Hepatic stellate cell (primary cell): ENCODE data around the gene FANCC.

Source experiments
- DNase-seq: peaks from one replicate; pipeline ENCODE4 v3.0.0; 2011; ENCODE audit warnings: low spot score

The FANCC gene

DNA sequence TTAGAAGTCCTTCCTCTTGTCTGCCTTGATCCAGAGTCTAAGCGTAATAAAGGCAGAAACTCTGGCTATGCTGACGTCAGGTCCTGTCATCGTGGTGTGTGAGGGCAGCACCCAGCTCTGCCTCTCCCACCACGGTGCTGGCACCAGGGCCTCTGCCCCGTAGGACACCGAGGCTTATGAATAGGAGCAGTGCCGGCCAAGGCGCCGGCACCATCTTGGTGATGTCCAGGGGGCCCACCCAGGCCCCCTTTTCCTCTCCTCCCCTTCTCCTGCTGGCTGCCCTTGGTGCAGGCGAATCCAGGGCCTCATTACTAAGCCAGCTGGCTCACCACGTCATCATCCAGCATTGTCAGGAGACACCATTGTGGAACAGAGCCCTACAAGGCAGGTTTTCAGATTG is 252.3 kb downstream of the FANCC start:
- DNase-seq = no peak

DNA sequence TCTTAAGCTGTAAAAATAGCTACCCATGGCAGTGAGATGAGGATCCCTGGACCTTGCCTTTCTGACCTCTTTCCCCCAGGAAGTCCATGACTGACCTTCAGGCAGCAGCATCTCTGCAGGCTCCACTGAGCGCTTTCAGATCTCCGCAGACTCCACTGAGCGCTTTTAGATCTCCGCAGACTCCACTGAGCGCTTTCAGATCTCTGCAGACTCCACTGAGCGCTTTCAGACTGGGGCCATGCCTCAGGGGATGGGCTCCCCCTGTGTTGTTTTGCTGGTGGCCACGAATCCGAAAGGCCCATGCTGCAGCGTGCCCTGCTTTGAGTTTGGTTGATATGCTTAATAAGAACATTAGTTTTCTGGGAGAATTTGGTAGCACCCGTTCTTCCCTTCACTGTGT is 254.2 kb downstream of the FANCC start:
- DNase-seq = no peak

DNA sequence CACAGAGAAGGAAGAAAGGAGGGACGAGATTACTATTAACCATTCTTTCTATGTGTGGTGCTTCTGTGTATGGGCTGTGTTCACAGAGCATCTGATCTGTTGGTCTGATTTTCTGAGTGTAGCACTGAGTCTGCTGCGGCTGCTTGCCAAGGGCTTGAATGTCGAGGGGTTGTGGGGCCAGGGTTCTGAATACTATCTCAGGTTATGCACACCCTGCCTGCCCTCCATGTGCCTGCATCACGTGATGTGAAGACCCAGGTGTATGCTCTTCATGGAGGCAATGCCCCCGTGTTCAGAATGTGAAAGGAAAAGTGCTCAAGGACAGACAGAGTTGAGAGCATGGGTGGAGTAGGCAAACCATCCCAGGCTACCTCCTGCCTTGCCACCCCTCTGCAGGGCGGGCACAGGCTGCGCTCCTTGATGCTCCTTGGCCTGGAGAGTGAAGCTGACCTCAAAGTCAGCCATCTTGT is 254.9 kb downstream of the FANCC start:
- no peak for DNase-seq

DNA sequence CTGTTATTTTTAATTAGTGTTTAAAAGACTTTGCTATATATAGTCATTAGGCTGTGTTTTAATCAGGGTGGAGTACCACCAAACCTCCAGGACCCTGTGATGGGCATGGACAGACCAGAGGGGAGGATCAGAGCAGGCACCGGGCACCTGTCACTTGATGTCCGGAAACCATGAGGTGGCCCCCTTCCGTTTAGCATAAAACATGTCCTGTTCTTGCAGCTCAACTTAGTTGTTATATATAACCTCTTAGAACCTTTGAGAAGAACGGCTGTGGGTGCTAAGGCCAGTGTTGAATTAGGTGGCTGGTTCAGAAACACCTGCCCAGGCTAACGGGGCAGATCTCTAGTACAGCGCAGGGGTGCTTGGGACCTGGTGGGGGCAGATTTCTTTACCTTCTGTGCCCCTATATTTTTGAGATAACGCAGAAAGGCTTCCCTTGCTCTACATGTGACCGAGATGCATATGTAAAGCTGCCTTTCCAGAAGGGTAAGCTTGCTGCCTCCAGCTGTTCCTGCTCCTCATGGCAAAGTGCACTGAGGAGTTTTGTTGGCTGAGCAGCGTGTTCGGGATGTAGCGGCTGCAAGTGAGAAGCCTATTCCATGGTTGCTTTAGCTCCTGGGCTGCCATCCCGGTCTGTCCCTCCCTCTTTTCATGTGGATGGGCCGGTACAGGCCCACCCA is 255.5 kb downstream of the FANCC start:
- no peak for DNase-seq

DNA sequence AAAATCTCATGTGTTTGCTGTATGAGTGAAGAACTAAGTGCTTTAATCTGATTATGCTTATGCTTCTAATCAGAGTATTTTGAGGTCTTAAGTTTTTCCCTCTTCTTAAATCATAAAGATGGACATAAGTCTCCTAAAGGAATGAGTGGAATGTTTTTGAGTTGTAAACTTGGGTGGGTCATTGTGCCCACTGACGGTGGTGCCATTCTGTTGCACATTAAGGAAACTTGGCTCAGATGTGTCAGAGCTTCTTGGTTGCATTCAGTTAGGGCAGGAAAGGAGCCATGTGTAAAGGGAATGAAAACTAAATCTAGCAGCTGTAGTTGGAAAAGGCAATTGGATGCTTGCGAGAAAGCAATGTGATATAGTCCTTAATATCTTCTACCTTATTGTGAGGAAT is 256.6 kb downstream of the FANCC start:
- no peak for DNase-seq

DNA sequence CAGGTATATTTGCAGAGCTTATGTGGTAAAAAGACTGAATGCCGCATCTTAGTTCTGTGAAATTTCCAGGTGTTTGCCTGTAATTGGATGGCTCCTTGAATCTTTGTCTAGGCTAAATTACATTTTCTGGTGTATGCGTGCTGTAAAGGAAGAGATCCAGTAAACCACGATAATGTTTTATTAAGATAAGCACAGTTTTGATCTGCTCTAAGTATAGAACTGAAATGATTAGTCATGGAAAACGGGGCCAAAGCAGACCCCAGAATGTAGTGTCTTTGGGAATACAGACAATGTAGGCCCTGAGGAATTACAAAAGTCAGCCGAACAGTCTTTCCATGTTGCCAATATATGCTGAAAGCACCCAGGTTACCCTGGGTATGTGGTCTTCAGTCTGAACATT is 257.3 kb downstream of the FANCC start:
- DNase-seq = no peak

DNA sequence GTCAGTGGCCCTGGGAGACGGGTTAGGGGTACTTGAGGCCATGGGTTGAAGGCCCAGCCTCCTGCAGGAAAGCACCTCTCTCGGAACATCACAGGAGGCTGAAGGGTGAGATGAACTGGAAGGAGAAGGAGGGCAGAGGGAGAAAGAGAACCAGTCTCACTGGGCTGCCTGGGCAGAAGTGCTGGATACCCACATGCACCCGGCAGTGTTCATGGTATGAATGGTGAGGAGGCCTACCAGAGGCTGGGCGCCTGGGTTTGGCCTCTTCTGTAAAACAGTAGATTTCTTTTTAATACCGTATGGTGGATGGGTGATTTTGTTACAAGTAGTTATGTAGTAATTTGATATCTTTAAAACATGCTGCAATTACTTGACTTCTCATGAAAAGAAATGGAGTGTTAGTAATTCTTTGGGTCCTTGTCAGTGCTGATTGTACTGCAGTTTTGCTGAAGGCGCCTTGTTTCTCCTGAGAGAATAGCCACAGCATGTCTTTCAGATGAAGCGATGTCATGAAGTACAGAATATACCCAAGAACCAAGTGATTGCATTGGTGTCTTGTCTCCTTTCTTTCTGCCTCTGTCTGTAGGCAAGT is 258.6 kb downstream of the FANCC start:
- no peak for DNase-seq

DNA sequence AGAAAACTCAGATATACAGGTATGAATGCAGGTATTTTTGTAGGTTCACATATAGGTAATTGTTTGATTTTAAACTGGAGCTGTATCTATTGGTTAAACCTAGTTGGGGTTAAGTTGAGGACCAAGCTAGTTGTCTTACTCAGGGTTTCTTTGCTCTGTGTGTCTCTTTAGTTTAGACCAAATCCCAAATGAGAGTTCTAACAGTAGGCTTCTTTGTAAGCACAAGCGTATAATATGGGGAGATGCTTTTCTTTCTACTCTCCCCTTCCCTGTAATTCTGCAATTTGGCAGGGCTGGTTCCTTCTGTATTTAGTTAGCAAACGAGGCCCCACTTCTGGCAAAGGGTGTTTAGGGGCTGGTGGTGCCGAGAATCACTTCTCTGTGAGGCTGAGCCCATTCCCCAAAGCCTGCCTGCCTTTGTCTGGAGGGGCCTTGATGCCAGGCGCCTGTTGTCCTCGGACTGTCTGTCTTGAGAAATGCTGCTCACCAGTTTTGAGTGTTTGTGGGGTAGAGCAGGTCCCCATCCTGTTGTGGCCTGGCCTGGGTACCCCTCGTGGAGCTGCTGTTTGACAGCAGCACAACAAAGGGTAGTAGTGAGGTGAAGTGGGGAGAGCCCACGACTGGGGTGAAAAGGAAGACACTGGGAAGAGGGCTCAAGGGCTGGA is 259.3 kb downstream of the FANCC start:
- no peak for DNase-seq

DNA sequence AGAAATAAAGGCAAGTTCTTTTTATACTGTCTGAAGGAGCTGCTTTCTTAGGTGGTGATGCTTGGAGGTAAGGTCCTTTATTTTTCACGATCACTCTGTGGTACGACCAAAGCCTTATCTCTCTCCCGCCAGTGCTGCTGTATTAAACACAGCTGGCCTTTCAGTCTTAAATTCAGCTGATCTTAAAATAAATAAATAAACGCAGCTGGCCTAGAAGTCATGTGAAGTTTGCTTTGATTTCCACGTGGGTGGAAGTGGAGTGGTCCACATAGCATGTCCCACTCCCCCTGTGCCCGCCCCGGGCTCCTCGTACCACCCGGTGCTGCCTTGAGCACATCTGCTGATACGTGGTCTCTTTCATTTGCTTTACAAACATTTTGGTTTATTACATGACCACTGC is 260.4 kb downstream of the FANCC start:
- DNase-seq = no peak

DNA sequence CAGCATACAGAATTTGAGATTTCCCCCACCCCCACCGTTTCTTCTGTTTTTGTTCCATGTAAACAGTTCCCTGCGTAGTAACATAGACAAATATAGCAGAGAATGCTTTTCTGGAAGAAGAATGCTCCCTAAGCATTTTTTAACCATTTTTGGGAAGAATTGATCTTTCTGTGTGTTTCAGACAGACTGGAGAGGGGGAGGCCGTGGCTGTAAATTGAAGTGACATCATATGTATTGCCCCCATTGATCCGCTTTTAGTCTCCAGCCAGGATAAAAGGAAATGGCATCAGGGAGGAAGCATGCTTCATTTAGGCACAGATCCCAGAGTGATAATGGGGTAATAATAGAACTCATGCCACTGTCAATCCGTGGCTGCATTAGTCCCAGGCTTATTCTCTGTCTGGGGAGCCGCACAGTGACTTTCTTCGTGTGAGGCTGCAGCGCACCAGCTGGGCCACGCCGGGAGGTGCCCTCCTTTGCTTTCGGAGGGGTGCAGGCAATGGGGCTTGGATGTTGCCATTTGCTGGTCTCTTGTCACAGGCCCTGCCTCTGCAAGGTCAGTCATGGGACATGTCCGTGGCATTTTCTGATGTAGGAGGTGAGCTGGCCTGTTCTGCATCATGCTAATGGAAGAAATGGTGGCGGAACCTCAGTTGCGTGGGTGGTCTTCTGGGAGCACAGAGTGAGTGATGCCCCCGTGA is 261.5 kb downstream of the FANCC start:
- peak; percentile 39 for DNase-seq

DNA sequence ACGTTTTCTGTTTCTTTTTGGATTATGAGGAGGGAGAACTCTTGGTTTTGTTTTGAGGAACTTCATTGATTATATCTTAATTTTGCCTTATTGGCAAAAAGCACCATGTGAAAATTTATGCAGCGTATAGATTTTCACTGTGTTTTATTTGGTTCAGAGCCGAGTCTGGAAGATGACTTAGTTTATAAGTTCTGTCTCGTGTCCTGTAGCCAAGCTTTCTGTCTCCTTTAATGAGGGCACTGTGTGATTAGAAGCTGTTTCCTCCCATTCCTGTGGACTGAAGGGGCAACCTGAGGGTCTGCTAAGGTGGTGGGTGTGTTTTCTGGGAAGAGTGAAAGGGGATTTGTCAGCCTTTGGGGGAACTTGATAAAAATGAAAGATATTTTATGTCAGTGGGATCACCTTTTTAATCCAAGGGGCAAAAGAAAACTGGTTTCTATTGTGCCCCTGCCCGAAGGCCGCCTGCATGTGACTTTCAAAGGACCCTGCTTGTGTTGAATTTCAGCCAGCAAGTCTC is 262.1 kb downstream of the FANCC start:
- no peak for DNase-seq

DNA sequence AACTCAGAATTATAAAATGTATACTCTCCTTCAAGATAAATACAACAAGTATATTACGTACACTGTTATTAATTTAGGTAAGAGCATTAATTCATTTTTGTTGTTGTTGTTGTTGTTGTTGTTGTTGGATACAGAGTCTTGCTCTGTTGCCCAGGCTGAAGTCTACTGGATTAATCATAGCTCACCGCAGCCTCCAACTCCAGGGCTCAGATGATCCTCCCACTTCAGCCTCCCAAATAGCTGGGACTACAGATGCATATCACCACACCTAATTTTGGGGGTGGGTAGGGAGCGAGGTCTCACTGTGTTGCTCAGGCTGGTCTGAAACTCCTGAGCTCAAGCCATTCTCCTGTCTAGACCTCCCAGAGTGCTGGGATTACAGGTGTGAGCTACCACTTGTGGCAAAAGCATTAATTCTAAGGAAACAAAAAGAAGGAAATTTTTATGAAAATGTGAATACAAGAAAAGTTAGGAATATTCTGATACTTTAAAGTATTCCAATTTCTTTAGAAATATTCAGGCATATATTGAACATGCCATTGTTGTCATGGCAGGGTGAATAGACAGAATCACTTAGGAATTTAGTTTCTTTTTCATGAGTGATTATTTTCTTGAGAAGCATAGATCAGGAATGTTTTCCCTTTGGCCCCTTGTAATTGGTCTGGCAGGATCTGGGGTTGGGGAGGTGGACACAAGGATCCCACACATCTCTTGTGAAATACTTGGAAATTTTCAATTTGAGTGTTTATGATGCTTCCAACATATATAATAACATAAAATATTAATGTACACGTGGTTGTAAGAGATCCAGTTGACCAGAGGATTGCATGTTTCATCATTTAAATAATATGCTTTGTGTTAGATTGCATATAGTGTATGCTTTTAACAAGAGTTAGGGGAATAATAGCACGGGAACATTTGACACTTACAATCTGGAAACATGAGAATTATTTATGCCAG is 263.6 kb downstream of the FANCC start:
- DNase-seq = peak; percentile 66

DNA sequence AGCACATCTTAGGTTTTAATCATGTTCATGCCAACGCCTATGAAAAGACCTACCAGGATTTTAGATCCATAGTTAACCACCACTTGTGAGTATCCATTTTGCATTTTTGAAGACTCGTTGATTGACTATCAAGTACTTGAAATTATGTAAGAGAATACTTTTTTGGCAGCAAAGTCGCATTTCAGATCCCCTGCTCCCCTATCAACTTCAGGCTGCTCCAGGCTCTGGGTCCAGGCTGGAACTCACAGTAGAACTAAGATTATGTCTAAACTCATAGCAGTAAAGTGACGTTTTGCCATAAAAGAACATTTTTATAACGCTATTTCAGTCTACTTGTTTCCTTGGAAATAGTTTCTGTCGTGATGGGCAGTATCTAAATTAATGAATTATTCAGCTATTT is 267.7 kb downstream of the FANCC start:
- DNase-seq = peak; percentile 48
